Measurements from ENCODE around the gene FMO1. TPM values are rescaled to one million over a fixed set of nuclear protein-coding genes. Genes with fewer than 3 reads are reported as not detected.

The FMO1 gene
- polyA plus RNA-seq, 2 of the 4 experiments (the other 2 are of a cell fraction), result not detected

DNA sequence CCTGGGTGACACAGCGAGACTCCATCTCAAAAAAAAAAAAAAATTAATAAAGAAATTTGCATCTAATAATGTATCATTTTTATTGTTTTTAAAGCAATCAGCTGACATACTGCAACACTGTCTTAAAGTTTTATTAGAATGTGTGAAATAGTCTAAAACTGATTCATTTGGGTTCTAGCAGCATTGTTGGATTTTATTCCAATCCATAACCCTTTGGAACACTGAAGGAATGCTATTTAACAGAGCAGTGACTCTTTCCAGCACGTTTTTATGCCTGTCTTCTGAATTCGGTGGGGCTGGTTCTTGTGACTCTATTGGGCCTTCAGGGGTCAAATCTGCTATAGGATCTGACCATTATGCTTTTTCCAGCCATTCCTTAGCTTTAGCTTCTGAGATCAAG lies 47.5 kb downstream of the FMO1 start:
- H3K9me3 ChIP-seq, result peaks cover 7% of the 10 kb centered on the region; the same call in 1 of the 3 replicates
- H3K4me3 ChIP-seq, result no peak overlapping the region
- TF ChIP-seq RCOR1 (IDR thresholded peaks at IDR 0.05; ENCODE audit: low read depth, low read length) (no peak), POLR2A (IDR thresholded peaks at IDR 0.05; ENCODE audit: low read length) (no peak), KDM5A (IDR thresholded peaks at IDR 0.05) (no peak), PHF8 (IDR thresholded peaks at IDR 0.05; ENCODE audit: borderline replicate concordance, low read depth) (no peak), CHD2 (IDR thresholded peaks at IDR 0.05; ENCODE audit: low read length, partially characterized antibody) (no peak), MAZ (IDR thresholded peaks at IDR 0.05; ENCODE audit: borderline replicate concordance, low read depth, low read length) (no peak), BHLHE40 (IDR thresholded peaks at IDR 0.05; ENCODE audit: low read depth, low read length) (no peak), MAFK (IDR thresholded peaks at IDR 0.05; ENCODE audit: partially characterized antibody) (no peak), E2F6 (IDR thresholded peaks at IDR 0.05; ENCODE audit: borderline replicate concordance, low read depth) (no peak), GATA3 (IDR thresholded peaks at IDR 0.05; ENCODE audit: borderline replicate concordance) (no peak), USF2 (IDR thresholded peaks at IDR 0.05) (no peak), KDM1A (IDR thresholded peaks at IDR 0.05; ENCODE audit: low read depth) (no peak)
- TF ChIP-seq, protein P1, sequence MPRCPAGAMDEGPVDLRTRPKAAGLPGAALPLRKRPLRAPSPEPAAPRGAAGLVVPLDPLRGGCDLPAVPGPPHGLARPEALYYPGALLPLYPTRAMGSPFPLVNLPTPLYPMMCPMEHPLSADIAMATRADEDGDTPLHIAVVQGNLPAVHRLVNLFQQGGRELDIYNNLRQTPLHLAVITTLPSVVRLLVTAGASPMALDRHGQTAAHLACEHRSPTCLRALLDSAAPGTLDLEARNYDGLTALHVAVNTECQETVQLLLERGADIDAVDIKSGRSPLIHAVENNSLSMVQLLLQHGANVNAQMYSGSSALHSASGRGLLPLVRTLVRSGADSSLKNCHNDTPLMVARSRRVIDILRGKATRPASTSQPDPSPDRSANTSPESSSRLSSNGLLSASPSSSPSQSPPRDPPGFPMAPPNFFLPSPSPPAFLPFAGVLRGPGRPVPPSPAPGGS (IDR thresholded peaks at IDR 0.05), result no peak
- TF ChIP-seq, protein P2, sequence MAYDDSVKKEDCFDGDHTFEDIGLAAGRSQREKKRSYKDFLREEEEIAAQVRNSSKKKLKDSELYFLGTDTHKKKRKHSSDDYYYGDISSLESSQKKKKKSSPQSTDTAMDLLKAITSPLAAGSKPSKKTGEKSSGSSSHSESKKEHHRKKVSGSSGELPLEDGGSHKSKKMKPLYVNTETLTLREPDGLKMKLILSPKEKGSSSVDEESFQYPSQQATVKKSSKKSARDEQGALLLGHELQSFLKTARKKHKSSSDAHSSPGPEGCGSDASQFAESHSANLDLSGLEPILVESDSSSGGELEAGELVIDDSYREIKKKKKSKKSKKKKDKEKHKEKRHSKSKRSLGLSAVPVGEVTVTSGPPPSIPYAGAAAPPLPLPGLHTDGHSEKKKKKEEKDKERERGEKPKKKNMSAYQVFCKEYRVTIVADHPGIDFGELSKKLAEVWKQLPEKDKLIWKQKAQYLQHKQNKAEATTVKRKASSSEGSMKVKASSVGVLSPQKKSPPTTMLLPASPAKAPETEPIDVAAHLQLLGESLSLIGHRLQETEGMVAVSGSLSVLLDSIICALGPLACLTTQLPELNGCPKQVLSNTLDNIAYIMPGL (CRISPR knock-in tag; IDR thresholded peaks at IDR 0.05; ENCODE audit: borderline replicate concordance), result no peak
- DNase-seq (ENCODE audit: low read depth in 1 of 2, low spot score in 1 of 2), result no peak
- H3K4me2 ChIP-seq, result no peak overlapping the region
- H3K27ac ChIP-seq, result no peak overlapping the region
- CTCF ChIA-PET, result interaction anchor here (1.2 kb wide), 1 partner anchor 50 kb away, joined by 3 read pairs; no protein-coding TSS in a partner anchor
- POLR2A ChIA-PET, result no interaction called here
- no peaks in the 10 kb centered on the region for H3K4me1 ChIP-seq
- 20% methylated on average over 3 of the region's 3 CpGs for WGBS (ENCODE audit: missing lambda C conversion rate)
- FAIRE-seq, result no peak
- no peak for ATAC-seq

DNA sequence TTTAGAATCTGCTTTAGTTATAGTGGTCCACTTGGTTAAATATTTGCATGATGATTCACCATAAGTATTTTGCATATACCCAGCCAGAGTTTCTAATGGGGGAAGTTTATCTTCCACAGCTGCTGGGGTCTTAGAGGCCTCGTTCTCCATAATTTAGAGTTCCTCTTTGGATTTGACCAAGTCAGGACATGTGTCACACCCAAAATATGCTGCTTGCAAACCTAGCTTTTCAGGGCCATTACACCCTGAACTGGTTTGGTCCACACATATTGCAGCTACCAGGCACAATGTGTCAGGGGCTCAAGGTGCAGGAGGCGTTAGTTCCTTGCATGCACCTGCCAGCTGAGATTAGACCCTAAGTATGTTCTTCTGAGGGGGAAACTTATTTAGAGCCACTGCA lies 48.6 kb downstream of the FMO1 start:
- Histone ChIP-seq H3K4me2 (no peak overlapping the region), H3K9me3 (peaks cover 7% of the 10 kb centered on the region; the same call in 1 of the 3 replicates), H3K4me1 (no peaks in the 10 kb centered on the region), H3K27ac (no peak overlapping the region), H3K4me3 (no peak overlapping the region)
- DNase-seq (ENCODE audit: low read depth in 1 of 2, low spot score in 1 of 2) (no peak), FAIRE-seq (no peak), ATAC-seq (no peak)
- 17% methylated on average over 2 of the region's 2 CpGs for WGBS (ENCODE audit: missing lambda C conversion rate)
- CTCF ChIA-PET, result interaction anchor here (1.5 kb wide), 1 partner anchor 17 kb away, joined by 8 read pairs; the partner anchor contains the start of gene FMO4
- POLR2A ChIA-PET, result no interaction called here
- TF ChIP-seq ATOH8 (CRISPR knock-in tag; IDR thresholded peaks at IDR 0.05; ENCODE audit: low read depth), result no peak
- TF ChIP-seq POLR2A (IDR thresholded peaks at IDR 0.05; ENCODE audit: low read length), result no peak
- TF ChIP-seq EHMT2 (IDR thresholded peaks at IDR 0.05; ENCODE audit: low read depth), result no peak
- no peak for TF ChIP-seq NR3C1 (IDR thresholded peaks at IDR 0.05)
- TF ChIP-seq MAZ (IDR thresholded peaks at IDR 0.05; ENCODE audit: borderline replicate concordance, low read depth, low read length), result no peak
- no peak for TF ChIP-seq RNF2 (IDR thresholded peaks at IDR 0.05; ENCODE audit: borderline replicate concordance, low read depth)
- no peak for TF ChIP-seq EP300 (IDR thresholded peaks at IDR 0.05)
- TF ChIP-seq HOXA7 (CRISPR knock-in tag; IDR thresholded peaks at IDR 0.05), result no peak
- no peak for TF ChIP-seq HEYL (CRISPR knock-in tag; IDR thresholded peaks at IDR 0.05)
- no peak for TF ChIP-seq FOSB (CRISPR knock-in tag; IDR thresholded peaks at IDR 0.05)
- no peak for TF ChIP-seq ZFP36 (IDR thresholded peaks at IDR 0.05; ENCODE audit: borderline replicate concordance, partially characterized antibody)

Data from A549 (cell line).